Prostate gland (tissue), 2 donors: ENCODE measurements around the gene DPP9.

Experiments
- POLR2A ChIP-seq: fragments of 450-650 bp; IDR thresholded peaks from one replicate; pipeline ENCODE4 v1.6.1; 2016; ENCODE audit warnings: antibody characterized with exemption, mild to moderate bottlenecking
- TF ChIP-seq, protein P1 (sequence below), 4 experiments: fragments of 200-600 bp in 2 of 4; fragments of 450-650 bp in 2 of 4; sonication (generic) in 2 of 4; IDR thresholded peaks; 1 replicate in 3 of 4; 2 replicates in 1 of 4; pipeline ENCODE4 v1.5.1; 2016 to 2019; ENCODE audit warnings: antibody characterized with exemption in 4 of 4, mild to moderate bottlenecking in 2 of 4, moderate library complexity in 2 of 4

DNA sequence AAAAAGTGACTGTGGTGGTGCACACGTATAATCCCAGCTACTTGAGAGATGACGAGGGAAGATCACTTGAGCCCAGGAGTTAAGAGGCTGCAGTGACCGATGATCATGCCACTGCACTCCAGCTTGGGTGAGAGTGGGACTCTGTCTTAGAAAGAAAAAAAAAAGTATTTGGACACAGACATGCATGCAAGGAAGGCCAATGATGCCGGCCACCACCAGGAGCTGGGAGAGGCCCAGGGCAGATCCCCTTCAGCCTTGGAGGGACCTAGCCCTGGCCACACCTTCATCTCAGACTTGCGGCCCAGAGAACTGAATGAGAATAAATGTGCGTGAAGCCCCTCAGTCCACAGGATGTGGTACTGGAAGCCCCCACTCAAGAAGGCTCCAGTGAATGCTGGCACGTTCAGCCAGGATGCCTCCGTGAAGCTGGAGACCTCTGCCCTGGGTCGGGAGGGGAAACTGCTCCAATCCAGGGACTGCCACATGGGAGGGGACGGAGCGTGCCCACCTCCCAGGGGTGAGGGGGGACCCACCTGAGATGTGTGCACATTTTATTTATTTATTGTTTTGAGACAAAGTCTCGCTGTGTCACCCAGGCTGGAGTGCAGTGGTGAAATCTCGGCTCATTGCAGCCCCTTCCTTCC lies 69.7 kb downstream of the DPP9 start:
- TF ChIP-seq, protein P1, sequence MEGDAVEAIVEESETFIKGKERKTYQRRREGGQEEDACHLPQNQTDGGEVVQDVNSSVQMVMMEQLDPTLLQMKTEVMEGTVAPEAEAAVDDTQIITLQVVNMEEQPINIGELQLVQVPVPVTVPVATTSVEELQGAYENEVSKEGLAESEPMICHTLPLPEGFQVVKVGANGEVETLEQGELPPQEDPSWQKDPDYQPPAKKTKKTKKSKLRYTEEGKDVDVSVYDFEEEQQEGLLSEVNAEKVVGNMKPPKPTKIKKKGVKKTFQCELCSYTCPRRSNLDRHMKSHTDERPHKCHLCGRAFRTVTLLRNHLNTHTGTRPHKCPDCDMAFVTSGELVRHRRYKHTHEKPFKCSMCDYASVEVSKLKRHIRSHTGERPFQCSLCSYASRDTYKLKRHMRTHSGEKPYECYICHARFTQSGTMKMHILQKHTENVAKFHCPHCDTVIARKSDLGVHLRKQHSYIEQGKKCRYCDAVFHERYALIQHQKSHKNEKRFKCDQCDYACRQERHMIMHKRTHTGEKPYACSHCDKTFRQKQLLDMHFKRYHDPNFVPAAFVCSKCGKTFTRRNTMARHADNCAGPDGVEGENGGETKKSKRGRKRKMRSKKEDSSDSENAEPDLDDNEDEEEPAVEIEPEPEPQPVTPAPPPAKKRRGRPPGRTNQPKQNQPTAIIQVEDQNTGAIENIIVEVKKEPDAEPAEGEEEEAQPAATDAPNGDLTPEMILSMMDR (IDR thresholded peaks at IDR 0.05), result no peak
- no peak for TF ChIP-seq POLR2A
